HepG2 (cell line): ENCODE results near the gene CISD1. TPM values are rescaled to one million over a fixed set of nuclear protein-coding genes. Genes with fewer than 3 reads are reported as not detected.

Source experiments
- ATAC-seq: fragments of 200-7000 bp; cut with Tn5 transposase; 3 replicates; pipeline ENCODE4 v1.9.1; 2020; ENCODE audit warnings: mild to moderate bottlenecking, moderate library complexity
- BruUV-seq: library from RNA; stranded (reverse); fragments of 400-500 nt; replicated peaks from 2 replicates; lab custom pipeline; 2021; lab: Mats Ljungman, UMichigan
- CTCF ChIA-PET: fragments of 300-600 bp; formaldehyde crosslinking; extraction: SDS; loops from one replicate; lab custom pipeline; 2021; ENCODE audit warnings: low total read pairs, inconsistent platforms, low intra/inter-chr PET ratio; lab: Yijun Ruan, JAX
- POLR2A ChIA-PET: fragments of 350-600 bp; sonication (Branson Sonifier 250); formaldehyde crosslinking; loops from one replicate; lab custom pipeline; 2020; ENCODE audit warnings: antibody characterized with exemption, inconsistent platforms; lab: Yijun Ruan, JAX
- DNase-seq: peaks from one replicate; pipeline ENCODE4 v3.0.0-alpha.2; 2015; ENCODE audit warnings: low spot score
- FAIRE-seq: peaks from 3 replicates; lab custom pipeline; 2011; peaks lifted over from hg19 to GRCh38; lab: Jason Lieb, UNC
- H2AFZ ChIP-seq: one replicate; pipeline ENCODE4 v1.6.1; 2011; ENCODE audit warnings: low read length, inconsistent platforms
- H3K27ac ChIP-seq: fragments of 300-600 bp; 3 replicates; pipeline ENCODE4 v1.8.0; 2011; ENCODE audit warnings: mixed run types, mild to moderate bottlenecking, mixed read lengths, low read length, inconsistent platforms; ENCODE audit not compliant: insufficient read depth; ENCODE audit errors: extremely low read length
- H3K27me3 ChIP-seq, 2 experiments: fragments of 200-600 bp in 1 of 2; 2 replicates in 1 of 2; 3 replicates in 1 of 2; pipeline versions ENCODE4 v1.6.0 to v1.8.0; 2011; ENCODE audit warnings: low read length in 2 of 2, mild to moderate bottlenecking in 2 of 2, moderate library complexity in 2 of 2, inconsistent platforms in 1 of 2; ENCODE audit not compliant: insufficient read depth in 2 of 2, control insufficient read depth in 1 of 2
- H3K36me3 ChIP-seq, 2 experiments: fragments of 200-600 bp in 1 of 2; replicated peaks in 1 of 2; 2 replicates in 1 of 2; 3 replicates in 1 of 2; pipeline versions ENCODE4 v1.5.1 to v1.8.0; 2011; ENCODE audit warnings: low read length in 2 of 2, inconsistent platforms in 1 of 2; ENCODE audit not compliant: insufficient read depth in 2 of 2, control insufficient read depth in 1 of 2
- H3K4me1 ChIP-seq: 2 replicates; pipeline ENCODE4 v1.5.1; 2012; ENCODE audit warnings: low read length, inconsistent platforms; ENCODE audit not compliant: insufficient read depth
- H3K4me2 ChIP-seq: 2 replicates; pipeline ENCODE4 v1.6.0; 2011; ENCODE audit warnings: low read depth, low read length, inconsistent platforms
- H3K4me3 ChIP-seq, 3 experiments: fragments of 200-600 bp in 1 of 3; sonication (generic), shearing (Covaris generic) in 1 of 3; replicated peaks in 1 of 3; 2 replicates each; pipeline ENCODE4 v1.5.1; 2011 to 2016; ENCODE audit warnings: low read length in 3 of 3, inconsistent platforms in 2 of 3, low read depth in 2 of 3, mild to moderate bottlenecking in 2 of 3, control low read depth in 1 of 3, mixed read lengths in 1 of 3; ENCODE audit not compliant: insufficient read depth in 1 of 3
- H3K79me2 ChIP-seq: one replicate; pipeline ENCODE4 v1.6.1; 2011; ENCODE audit warnings: low read length, inconsistent platforms; ENCODE audit not compliant: insufficient read depth
- H3K9ac ChIP-seq: 2 replicates; pipeline ENCODE4 v1.6.0; 2011; ENCODE audit warnings: mild to moderate bottlenecking, low read depth, low read length, inconsistent platforms; ENCODE audit not compliant: insufficient read depth
- H3K9me3 ChIP-seq: 2 replicates; pipeline ENCODE4 v1.5.1; 2012; ENCODE audit warnings: mild to moderate bottlenecking, low read length
- H4K20me1 ChIP-seq: 2 replicates; pipeline ENCODE4 v1.6.0; 2011; ENCODE audit warnings: inconsistent platforms, mild to moderate bottlenecking, low read length, moderate library complexity; ENCODE audit not compliant: insufficient read depth
- CERS6 ChIP-seq: sonication (generic); formaldehyde crosslinking; IDR thresholded peaks from 2 replicates; pipeline ENCODE4 v1.5.0; 2020; ENCODE audit warnings: missing genetic modification reagents
- CREB1 ChIP-seq, 2 experiments: fragments of 450-650 bp in 1 of 2; IDR thresholded peaks; 2 replicates each; pipeline ENCODE4 v1.6.1; 2016 to 2017; ENCODE audit warnings: control low read depth in 1 of 2, mild to moderate bottlenecking in 1 of 2, missing compliant biosample characterization in 1 of 2, missing genetic modification characterization in 1 of 2
- HNF4A ChIP-seq: sonication (generic); formaldehyde crosslinking; IDR thresholded peaks from 2 replicates; pipeline ENCODE4 v1.4.0; 2020; ENCODE audit warnings: missing genetic modification reagents
- HNRNPL ChIP-seq: fragments of 200-400 bp; formaldehyde crosslinking; IDR thresholded peaks from 2 replicates; pipeline ENCODE4 v1.6.1; 2017; ENCODE audit warnings: mild to moderate bottlenecking, low read depth, low read length
- MTF1 ChIP-seq: sonication (generic); formaldehyde crosslinking; IDR thresholded peaks from 2 replicates; pipeline ENCODE4 v1.5.0; 2020; ENCODE audit warnings: missing genetic modification reagents
- NR1H2 ChIP-seq: sonication (generic); formaldehyde crosslinking; IDR thresholded peaks from 2 replicates; pipeline ENCODE4 v1.8.1; 2022; ENCODE audit warnings: low read depth, missing genetic modification reagents, borderline replicate concordance
- SNAPC5 ChIP-seq: sonication (generic); formaldehyde crosslinking; IDR thresholded peaks from 2 replicates; pipeline ENCODE4 v1.8.1; 2023; ENCODE audit warnings: mild to moderate bottlenecking, missing genetic modification reagents, borderline replicate concordance
- TBX3 ChIP-seq: fragments of 450-650 bp; IDR thresholded peaks from 2 replicates; pipeline ENCODE4 v1.6.1; 2017; ENCODE audit warnings: antibody characterized with exemption, mild to moderate bottlenecking, inconsistent platforms, borderline replicate concordance
- TFAP4 ChIP-seq: sonication (generic); IDR thresholded peaks from 2 replicates; pipeline ENCODE4 v1.6.1; 2016; ENCODE audit warnings: low read depth, borderline replicate concordance
- ZFAT ChIP-seq: sonication (generic); formaldehyde crosslinking; conservative IDR thresholded peaks from 2 replicates; pipeline ENCODE4 v1.8.1; 2023; ENCODE audit warnings: missing genetic modification reagents, inconsistent platforms
- ZNF362 ChIP-seq: sonication (generic); formaldehyde crosslinking; IDR thresholded peaks from 2 replicates; pipeline ENCODE4 v1.4.0; 2020; ENCODE audit warnings: missing genetic modification reagents, mild to moderate bottlenecking, borderline replicate concordance
- ZNF513 ChIP-seq: sonication (generic); formaldehyde crosslinking; conservative IDR thresholded peaks from 2 replicates; pipeline ENCODE4 v1.5.0; 2020; ENCODE audit warnings: missing genetic modification reagents
- ZNF552 ChIP-seq: sonication (generic); formaldehyde crosslinking; IDR thresholded peaks from 2 replicates; pipeline ENCODE4 v1.9.0; 2022; ENCODE audit warnings: missing genetic modification reagents, mild to moderate bottlenecking, borderline replicate concordance
- WGBS: methylation state at CpG from one replicate; pipeline ENCODE4 v1.1.6; 2017; ENCODE audit warnings: low lambda C conversion rate; 5-methylcytosine and 5-hydroxymethylcytosine counted together
- in situ Hi-C: cut with HindIII; loops from 2 replicates; pipeline ENCODE4 v1.10.0; 2017; ENCODE audit warnings: low pct_unique_long_range_greater_than_20kb; ENCODE audit not compliant: extremely low pct_ligation_motif_present
- intact Hi-C: fragments of 100-400 bp; cut with micrococcal nuclease; formaldehyde crosslinking; loops from one replicate; pipeline ENCODE4 v1.10.0; 2022; ENCODE audit not compliant: unreplicated experiment
- polyA plus RNA-seq, 8 experiments: library from polyadenylated mRNA; depleted of rRNA in 3 of 8; stranded (reverse) in 7 of 8; unstranded in 1 of 8; fragments of >200 nt; fragmentation: Illumina TruSeq in 4 of 8; extraction: Trizol in 4 of 8; gene quantifications; 2 replicates each; pipeline versions ENCODE4 v1.2.1 to v1.2.3, GENCODE V29; 2011 to 2016; ENCODE audit warnings: low read depth in 4 of 8, missing spikeins in 1 of 8, mixed read lengths in 1 of 8; ENCODE audit not compliant: insufficient read depth in 1 of 8
- total RNA-seq, 5 experiments: library from RNA; depleted of rRNA; stranded (reverse); fragments of >200 nt; fragmentation: Illumina TruSeq; extraction: Trizol; gene quantifications; 2 replicates each; pipeline ENCODE4 v1.2.3, GENCODE V29; 2016; ENCODE audit warnings: low read depth in 1 of 5

Gene CISD1
- total and polyA plus RNA-seq, 2 of the 13 experiments (the other 11 are each of a cell fraction or from before 2014, with no cell fraction given) = 63.4 to 78.9 TPM

- H3K79me2 ChIP-seq = peaks cover 26% of the 10 kb centered on the region
- no peak overlapping the region for H3K4me2 ChIP-seq
- peaks cover 0 to 12% of the 10 kb centered on the region in 2 experiments; a peak in 1 of 5 replicates for H3K36me3 ChIP-seq
- H3K4me1 ChIP-seq = peaks cover 60% of the 10 kb centered on the region
- in situ Hi-C loops = no loop called here
- H3K4me3 ChIP-seq = no peak overlapping the region
- H3K9ac ChIP-seq = no peak overlapping the region
- TF ChIP-seq ZNF513 (no peak), CREB1 (IDR thresholded peaks at IDR 0.05) (no peak), CREB1 (CRISPR knock-in tag; IDR thresholded peaks at IDR 0.05) (no peak), HNF4A (CRISPR knock-in tag) (no peak), HNRNPL (no peak), CERS6 (CRISPR knock-in tag) (no peak), ZNF552 (CRISPR knock-in tag) (no peak), SNAPC5 (CRISPR knock-in tag) (no peak), TBX3 (no peak), TFAP4 (no peak), NR1H2 (CRISPR knock-in tag) (no peak), ZNF362 (no peak), ZFAT (CRISPR knock-in tag) (no peak), MTF1 (no peak)
- ChIA-PET POLR2A (interaction anchor here (1.3 to 4.0 kb wide), 2 partner anchors 14 to 29 kb away, joined by 4 to 33 read pairs; partner anchors contain the start of genes CISD1 and IPMK), CTCF (no interaction called here)
- intact Hi-C loops = no loop called here
- DNase-seq = no peak
- no peaks in the 10 kb centered on the region for H3K9me3 ChIP-seq
- no peak for FAIRE-seq
- BruUV-seq = no TSS peak
- no peak overlapping the region for H2AFZ ChIP-seq
- no peaks in the 10 kb centered on the region for H4K20me1 ChIP-seq
- ATAC-seq = no peak
- 83% methylated on average over 5 of the region's 5 CpGs for WGBS
- no peak overlapping the region for H3K27ac ChIP-seq
- H3K27me3 ChIP-seq = no peaks in the 10 kb centered on the region
These were observed 29.3 kb upstream of the CISD1 start for GRCh38 chr10:58239561-58240169.
